ENCODE results near the gene TGM2. TPM values are rescaled to one million over a fixed set of nuclear protein-coding genes. Genes with fewer than 3 reads are reported as not detected.

The TGM2 gene
- total and polyA plus RNA-seq, 9 of the 15 experiments (the other 6 are each of a cell fraction or from before 2014, with no cell fraction given), result 5.5 to 78.5 (median 37.6) TPM

DNA sequence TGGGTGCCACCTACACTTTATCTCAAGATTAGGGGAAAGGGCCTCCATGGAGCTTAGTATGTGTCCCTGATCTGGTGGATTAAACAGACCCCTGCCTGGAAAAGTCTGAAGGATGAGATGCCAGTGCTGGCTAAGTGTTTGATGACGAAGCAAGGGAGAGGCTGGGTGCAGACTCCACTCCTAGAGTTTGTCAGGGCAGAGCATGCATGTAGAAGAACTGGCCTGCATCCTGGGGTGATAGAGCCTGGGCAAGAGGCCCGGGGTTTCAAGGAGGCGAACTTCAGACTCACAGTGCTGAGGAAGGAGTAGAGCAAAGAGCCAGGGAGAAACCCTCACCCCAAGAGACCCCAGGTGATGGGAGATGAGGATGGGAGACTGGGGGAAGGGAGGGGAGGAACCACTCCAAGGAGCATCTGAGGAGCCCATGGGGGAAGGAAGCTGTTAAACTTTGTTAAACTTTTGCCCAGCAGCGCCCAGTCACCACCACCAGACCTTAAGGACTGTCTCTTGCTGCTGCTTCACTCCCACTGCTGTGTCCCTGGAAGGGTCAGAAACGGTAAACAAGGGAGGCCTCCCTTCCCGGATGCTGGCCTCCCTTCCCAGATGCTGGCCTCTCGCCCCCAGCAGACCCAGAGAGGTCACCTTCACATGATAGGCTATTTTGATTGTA is 69.9 kb downstream of the TGM2 start (continued):
- no peak for TF ChIP-seq NR4A1 (CRISPR knock-in tag; IDR thresholded peaks at IDR 0.05)
- TF ChIP-seq NR4A1 (tag; IDR thresholded peaks at IDR 0.05), result peak; percentile 35; the same call in 1 of the 2 replicates
- TF ChIP-seq ESRRA (IDR thresholded peaks at IDR 0.05; ENCODE audit: borderline replicate concordance, low read depth), result 0 out of 2 replicates have a peak, but pooled peaks have one; percentile 35
- no peak for TF ChIP-seq CTCF (IDR thresholded peaks at IDR 0.05 in 2 of 3, conservative IDR thresholded peaks at IDR 0.05 in 1 of 3; ENCODE audit: insufficient read depth in 2 of 3, low read depth in 1 of 3, low read length in 3 of 3)
- no peak for TF ChIP-seq ZSCAN32 (CRISPR knock-in tag; IDR thresholded peaks at IDR 0.05)
- TF ChIP-seq, protein P1, sequence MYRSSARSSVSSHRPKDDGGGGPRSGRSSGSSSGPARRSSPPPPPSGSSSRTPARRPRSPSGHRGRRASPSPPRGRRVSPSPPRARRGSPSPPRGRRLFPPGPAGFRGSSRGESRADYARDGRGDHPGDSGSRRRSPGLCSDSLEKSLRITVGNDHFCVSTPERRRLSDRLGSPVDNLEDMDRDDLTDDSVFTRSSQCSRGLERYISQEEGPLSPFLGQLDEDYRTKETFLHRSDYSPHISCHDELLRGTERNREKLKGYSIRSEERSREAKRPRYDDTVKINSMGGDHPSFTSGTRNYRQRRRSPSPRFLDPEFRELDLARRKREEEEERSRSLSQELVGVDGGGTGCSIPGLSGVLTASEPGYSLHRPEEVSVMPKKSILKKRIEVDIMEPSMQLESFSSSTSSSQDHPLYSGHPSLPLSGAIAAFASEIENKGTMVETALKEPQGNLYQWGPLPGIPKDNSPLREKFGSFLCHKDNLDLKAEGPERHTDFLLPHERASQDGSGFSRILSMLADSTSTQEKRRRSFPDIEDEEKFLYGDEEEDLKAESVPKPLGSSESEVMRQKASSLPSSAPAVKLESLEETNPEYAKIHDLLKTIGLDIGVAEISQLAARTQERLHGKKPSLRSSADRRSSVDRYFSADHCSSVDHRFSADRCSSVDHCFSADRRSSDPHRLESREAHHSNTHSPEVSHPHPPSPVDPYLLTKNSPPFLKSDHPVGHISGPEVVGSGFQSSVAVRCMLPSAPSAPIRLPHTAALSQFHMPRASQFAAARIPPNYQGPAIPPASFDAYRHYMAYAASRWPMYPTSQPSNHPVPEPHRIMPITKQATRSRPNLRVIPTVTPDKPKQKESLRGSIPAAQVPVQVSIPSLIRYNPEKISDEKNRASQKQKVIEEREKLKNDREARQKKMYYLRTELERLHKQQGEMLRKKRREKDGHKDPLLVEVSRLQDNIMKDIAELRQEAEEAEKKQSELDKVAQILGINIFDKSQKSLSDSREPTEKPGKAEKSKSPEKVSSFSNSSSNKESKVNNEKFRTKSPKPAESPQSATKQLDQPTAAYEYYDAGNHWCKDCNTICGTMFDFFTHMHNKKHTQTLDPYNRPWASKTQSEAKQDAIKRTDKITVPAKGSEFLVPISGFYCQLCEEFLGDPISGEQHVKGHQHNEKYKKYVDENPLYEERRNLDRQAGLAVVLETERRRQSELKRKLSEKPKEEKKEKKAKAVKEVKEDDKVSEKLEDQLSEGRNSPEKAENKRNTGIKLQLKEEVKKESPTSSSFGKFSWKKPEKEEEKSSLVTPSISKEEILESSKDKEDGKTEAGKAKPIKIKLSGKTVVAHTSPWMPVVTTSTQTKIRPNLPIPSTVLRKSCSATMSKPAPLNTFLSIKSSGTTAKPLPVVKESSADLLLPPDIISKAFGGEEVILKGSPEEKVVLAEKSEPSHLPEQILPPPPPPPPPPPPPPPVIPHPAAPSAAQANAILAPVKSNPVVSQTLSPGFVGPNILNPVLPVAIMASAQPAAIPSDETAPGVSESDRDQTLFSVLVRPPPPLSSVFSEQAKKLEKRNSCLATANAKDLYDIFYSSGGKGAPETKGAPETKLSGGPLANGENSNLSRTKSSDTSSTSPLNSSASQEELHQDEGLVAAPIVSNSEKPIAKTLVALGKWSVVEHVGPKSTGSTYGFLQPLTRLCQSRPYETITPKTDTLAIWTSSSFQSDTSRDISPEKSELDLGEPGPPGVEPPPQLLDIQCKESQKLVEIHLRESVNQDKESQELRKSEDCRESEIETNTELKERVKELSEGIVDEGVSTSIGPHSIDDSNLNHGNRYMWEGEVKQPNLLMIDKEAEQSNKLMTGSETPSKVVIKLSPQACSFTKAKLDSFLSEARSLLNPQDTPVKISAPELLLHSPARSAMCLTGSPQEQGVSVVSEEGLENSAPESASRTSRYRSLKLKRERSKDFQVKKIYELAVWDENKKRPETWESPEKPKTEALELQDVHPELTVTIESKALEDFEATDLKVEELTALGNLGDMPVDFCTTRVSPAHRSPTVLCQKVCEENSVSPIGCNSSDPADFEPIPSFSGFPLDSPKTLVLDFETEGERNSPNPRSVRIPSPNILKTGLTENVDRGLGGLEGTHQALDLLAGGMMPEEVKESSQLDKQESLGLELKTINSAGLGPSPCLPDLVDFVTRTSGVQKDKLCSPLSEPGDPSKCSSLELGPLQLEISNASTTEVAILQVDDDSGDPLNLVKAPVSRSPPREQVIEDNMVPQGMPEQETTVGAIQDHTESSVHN (IDR thresholded peaks at IDR 0.05; ENCODE audit: borderline replicate concordance in 1 of 2, low read depth in 1 of 2), result no peak
- no peak for TF ChIP-seq IRF2 (CRISPR knock-in tag; IDR thresholded peaks at IDR 0.05)
- no peak for TF ChIP-seq NBN (IDR thresholded peaks at IDR 0.05; ENCODE audit: low read depth)
- no peak for TF ChIP-seq HOXB6 (CRISPR knock-in tag; IDR thresholded peaks at IDR 0.05; ENCODE audit: borderline replicate concordance)
- TF ChIP-seq, protein P2, sequence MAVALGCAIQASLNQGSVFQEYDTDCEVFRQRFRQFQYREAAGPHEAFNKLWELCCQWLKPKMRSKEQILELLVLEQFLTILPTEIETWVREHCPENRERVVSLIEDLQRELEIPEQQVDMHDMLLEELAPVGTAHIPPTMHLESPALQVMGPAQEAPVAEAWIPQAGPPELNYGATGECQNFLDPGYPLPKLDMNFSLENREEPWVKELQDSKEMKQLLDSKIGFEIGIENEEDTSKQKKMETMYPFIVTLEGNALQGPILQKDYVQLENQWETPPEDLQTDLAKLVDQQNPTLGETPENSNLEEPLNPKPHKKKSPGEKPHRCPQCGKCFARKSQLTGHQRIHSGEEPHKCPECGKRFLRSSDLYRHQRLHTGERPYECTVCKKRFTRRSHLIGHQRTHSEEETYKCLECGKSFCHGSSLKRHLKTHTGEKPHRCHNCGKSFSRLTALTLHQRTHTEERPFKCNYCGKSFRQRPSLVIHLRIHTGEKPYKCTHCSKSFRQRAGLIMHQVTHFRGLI (CRISPR knock-in tag; IDR thresholded peaks at IDR 0.05), result 0 out of 2 replicates have a peak, but pooled peaks have one; percentile 8
- TF ChIP-seq MYC (IDR thresholded peaks at IDR 0.05; ENCODE audit: low read depth, low read length), result no peak
- no peak for TF ChIP-seq MYC (CRISPR knock-in tag; IDR thresholded peaks at IDR 0.05; ENCODE audit: borderline replicate concordance, low read depth)
- no peak for TF ChIP-seq RNF2 (IDR thresholded peaks at IDR 0.05)
- no peak for TF ChIP-seq FOXJ3 (CRISPR knock-in tag; IDR thresholded peaks at IDR 0.05)
- TF ChIP-seq NCOA2 (IDR thresholded peaks at IDR 0.05; ENCODE audit: partially characterized antibody in 2 of 2), result no peak
- TF ChIP-seq HDGF (IDR thresholded peaks at IDR 0.05), result no peak
- TF ChIP-seq HNRNPUL1 (IDR thresholded peaks at IDR 0.05; ENCODE audit: low read length), result no peak
- no peak for TF ChIP-seq GABPB1 (CRISPR knock-in tag; IDR thresholded peaks at IDR 0.05)
